Uterus (tissue), 2 donors: ENCODE measurements around the gene G6PC2.

Experiments used
- CTCF ChIP-seq, 4 experiments: fragments of 200-600 bp in 2 of 4; fragments of 450-650 bp in 2 of 4; sonication (generic) in 2 of 4; IDR thresholded peaks; one replicate each; pipeline ENCODE4 v1.5.1; 2016 to 2019; ENCODE audit warnings: antibody characterized with exemption in 4 of 4, mild to moderate bottlenecking in 2 of 4, moderate library complexity in 1 of 4
- POLR2A ChIP-seq, 2 donors: fragments of 450-650 bp; IDR thresholded peaks; one replicate each; pipeline ENCODE4 v1.6.1; 2016; ENCODE audit warnings: antibody characterized with exemption in 2 of 2, mild to moderate bottlenecking in 1 of 2, moderate library complexity in 1 of 2

- no peak for TF ChIP-seq CTCF (IDR thresholded peaks at IDR 0.05)
- TF ChIP-seq POLR2A (IDR thresholded peaks at IDR 0.05), result no peak
Observed at GRCh38 chr2:168889635-168890005, 11.5 kb upstream of the G6PC2 start.
